ENCODE measurements around the gene CRMP1.
"Not testable (repeated sequence)": the region's sequence is repeated elsewhere in the genome, so short reads cannot be mapped to it uniquely, and the experiment has no call there.

Gene CRMP1

GRCh38 chr4:5887361-5888221 lies 5.3 kb downstream of the CRMP1 start:
- no peak for FAIRE-seq

GRCh38 chr4:5887011-5887360 lies 5.9 kb downstream of the CRMP1 start:
- FAIRE-seq: no peak

GRCh38 chr4:5885733-5886132 lies 7.2 kb downstream of the CRMP1 start:
- no peak for FAIRE-seq

- no peak for FAIRE-seq
Measured at GRCh38 chr4:5884796-5885195, 8.1 kb downstream of the CRMP1 start.

- FAIRE-seq: no peak
Measured at GRCh38 chr4:5883916-5884315, 9.0 kb downstream of the CRMP1 start.

- no peak for FAIRE-seq
Measured at GRCh38 chr4:5882947-5883346, 9.9 kb downstream of the CRMP1 start.

- no peak for FAIRE-seq
Measured at GRCh38 chr4:5881340-5881739, 11.5 kb downstream of the CRMP1 start.

- no peak for FAIRE-seq
Measured at GRCh38 chr4:5878359-5878758, 14.5 kb downstream of the CRMP1 start.

GRCh38 chr4:5877392-5877791 lies 15.5 kb downstream of the CRMP1 start:
- no peak for FAIRE-seq

GRCh38 chr4:5874811-5875449 lies 18.0 kb downstream of the CRMP1 start:
- FAIRE-seq: no peak

GRCh38 chr4:5870701-5871100 lies 22.2 kb downstream of the CRMP1 start:
- FAIRE-seq: no peak

GRCh38 chr4:5869966-5870619 lies 22.8 kb downstream of the CRMP1 start:
- FAIRE-seq: no peak

GRCh38 chr4:5867866-5868265 lies 25.0 kb downstream of the CRMP1 start:
- FAIRE-seq: no peak

- no peak for FAIRE-seq
Measured at GRCh38 chr4:5866841-5867813, 25.8 kb downstream of the CRMP1 start.

GRCh38 chr4:5865896-5866599 lies 26.8 kb downstream of the CRMP1 start:
- FAIRE-seq: no peak

GRCh38 chr4:5863461-5864113 lies 29.3 kb downstream of the CRMP1 start:
- FAIRE-seq: no peak

GRCh38 chr4:5858020-5858769 lies 34.7 kb downstream of the CRMP1 start:
- FAIRE-seq: no peak

- FAIRE-seq: no peak
Measured at GRCh38 chr4:5857199-5857598, 35.7 kb downstream of the CRMP1 start.

GRCh38 chr4:5856362-5856761 lies 36.5 kb downstream of the CRMP1 start:
- FAIRE-seq: not testable (repeated sequence)

- no peak for FAIRE-seq
Measured at GRCh38 chr4:5854929-5855328, 38.0 kb downstream of the CRMP1 start.

Measured in A204.1 (cell line).